Right lobe of liver (tissue), 6 donors: ENCODE measurements around the gene TENM4. TPM values are rescaled to one million over a fixed set of nuclear protein-coding genes. Genes with fewer than 3 reads are reported as not detected.

Source experiments
- ATAC-seq, 4 donors: fragments of 200-7000 bp; cut with Tn5 transposase; one replicate each; pipeline ENCODE4 v1.9.1; 2020; ENCODE audit warnings: mild to moderate bottlenecking in 4 of 4, moderate library complexity in 4 of 4
- DNase-seq, 3 donors: peaks; one replicate each; pipeline ENCODE4 v3.0.0-alpha.2; 2020
- H3K27ac ChIP-seq, 3 donors: fragments of 200-600 bp; one replicate each; pipeline ENCODE4 v1.8.0; 2022
- H3K27me3 ChIP-seq, 2 donors: fragments of 200-600 bp; one replicate each; pipeline ENCODE4 v1.8.0; 2022
- H3K36me3 ChIP-seq, 4 donors: fragments of 200-600 bp; sonication (generic) in 1 of 4; one replicate each; pipeline versions ENCODE4 v1.5.1 to v1.8.0; 2017 to 2022; ENCODE audit warnings: control low read depth in 1 of 4
- H3K4me1 ChIP-seq, 4 donors: fragments of 200-600 bp; sonication (generic) in 1 of 4; one replicate each; pipeline versions ENCODE4 v1.5.1 to v1.8.0; 2017 to 2022; ENCODE audit warnings: control low read depth in 1 of 4
- H3K4me3 ChIP-seq, 3 donors: fragments of 200-600 bp; one replicate each; pipeline ENCODE4 v1.8.0; 2022
- H3K9me3 ChIP-seq, 4 donors: fragments of 200-600 bp; sonication (generic) in 1 of 4; one replicate each; pipeline versions ENCODE4 v1.5.1 to v1.8.0; 2017 to 2022; ENCODE audit warnings: control low read depth in 1 of 4
- POLR2A ChIP-seq: fragments of 450-650 bp; IDR thresholded peaks from one replicate; pipeline ENCODE4 v1.6.1; 2017; ENCODE audit warnings: antibody characterized with exemption, mild to moderate bottlenecking
- WGBS: methylation state at CpG from one replicate; pipeline ENCODE4 v1.1.6; 2018; ENCODE audit warnings: low coverage, low lambda C conversion rate; ENCODE audit not compliant: insufficient coverage; ENCODE audit errors: missing lambda C conversion rate; 5-methylcytosine and 5-hydroxymethylcytosine counted together
- intact Hi-C, 2 donors: fragments of 100-400 bp; cut with DNase I; formaldehyde crosslinking; loops; one replicate each; pipeline versions ENCODE4 v1.11.2 to v1.14.1; 2022
- total RNA-seq, 6 experiments: library from RNA; depleted of rRNA in 2 of 6; stranded (reverse); fragments of >200 nt in 2 of 6; fragmentation: NEBNext Ultra II Directional in 3 of 6; extraction: Animal tissue kit (Norgen Biotek cat#: 25700) in 3 of 6; gene quantifications; one replicate each; pipeline versions ENCODE4 v1.1.0 to v1.2.4, GENCODE V29; 2016 to 2023
- TF ChIP-seq, protein P1 (sequence below), 4 donors: fragments of 200-600 bp in 3 of 4; fragments of 450-650 bp in 1 of 4; IDR thresholded peaks; one replicate each; pipeline versions ENCODE4 v1.5.1 to v1.8.0; 2016 to 2022; ENCODE audit warnings: antibody characterized with exemption in 4 of 4, mild to moderate bottlenecking in 2 of 4
- donor health status: DM: no; HTN: yes; CAD: no.
- donor health status: DM: no; HTN: no; CAD: no.
- donor health status: DM: no; HTN: no; CAD: no.
- donor health status: DM: no; HTN: yes; CAD: no.
- donor health status: DM: no; HTN: yes; CAD: no.

The TENM4 gene
- total RNA-seq, 6 experiments from 2014 or later: 0.04 to 0.58 (median 0.14) TPM; not detected in 2

DNA sequence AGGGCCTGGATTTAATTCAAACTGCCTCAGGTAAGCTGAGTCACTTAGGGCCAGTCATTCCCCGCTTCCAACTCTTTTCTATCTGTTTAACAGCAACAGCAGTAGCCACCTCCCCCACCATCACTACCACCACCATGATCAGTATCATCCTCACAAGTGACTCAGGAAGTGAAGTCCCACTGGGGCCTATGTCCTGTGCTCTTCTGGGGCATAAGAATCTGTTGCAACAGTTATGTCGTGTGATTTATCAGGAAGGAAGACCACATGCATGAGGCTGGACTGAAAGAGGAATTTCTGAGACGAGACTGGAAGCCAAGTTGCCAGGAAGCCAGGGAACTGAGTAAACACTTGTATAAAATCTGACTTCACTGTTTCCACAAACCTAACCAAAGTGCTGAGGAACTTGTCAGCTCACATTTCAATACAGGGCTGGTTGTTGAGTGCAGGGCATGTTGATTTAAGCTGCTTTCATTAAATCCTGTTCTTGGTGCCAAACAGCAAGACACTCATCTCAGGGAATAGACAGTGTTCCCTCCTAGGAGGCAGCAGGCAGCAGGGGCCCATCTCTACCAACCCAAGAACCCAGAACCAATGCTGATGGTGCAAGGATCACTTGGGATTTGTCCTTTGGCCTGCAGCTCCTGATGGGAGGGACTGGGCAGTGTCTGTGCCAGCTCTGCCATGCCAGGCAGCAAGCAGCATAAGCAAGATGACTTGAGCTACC, 639.5 kb downstream of the TENM4 start:
- Histone ChIP-seq H3K9me3 (no peaks in the 10 kb centered on the region), H3K27me3 (no peaks in the 10 kb centered on the region), H3K4me1 (no peaks in the 10 kb centered on the region), H3K36me3 (no peaks in the 10 kb centered on the region), H3K27ac (peak overlapping the region; percentile 25 to 61 (median 27)), H3K4me3 (no peak overlapping the region)
- TF ChIP-seq, protein P1, sequence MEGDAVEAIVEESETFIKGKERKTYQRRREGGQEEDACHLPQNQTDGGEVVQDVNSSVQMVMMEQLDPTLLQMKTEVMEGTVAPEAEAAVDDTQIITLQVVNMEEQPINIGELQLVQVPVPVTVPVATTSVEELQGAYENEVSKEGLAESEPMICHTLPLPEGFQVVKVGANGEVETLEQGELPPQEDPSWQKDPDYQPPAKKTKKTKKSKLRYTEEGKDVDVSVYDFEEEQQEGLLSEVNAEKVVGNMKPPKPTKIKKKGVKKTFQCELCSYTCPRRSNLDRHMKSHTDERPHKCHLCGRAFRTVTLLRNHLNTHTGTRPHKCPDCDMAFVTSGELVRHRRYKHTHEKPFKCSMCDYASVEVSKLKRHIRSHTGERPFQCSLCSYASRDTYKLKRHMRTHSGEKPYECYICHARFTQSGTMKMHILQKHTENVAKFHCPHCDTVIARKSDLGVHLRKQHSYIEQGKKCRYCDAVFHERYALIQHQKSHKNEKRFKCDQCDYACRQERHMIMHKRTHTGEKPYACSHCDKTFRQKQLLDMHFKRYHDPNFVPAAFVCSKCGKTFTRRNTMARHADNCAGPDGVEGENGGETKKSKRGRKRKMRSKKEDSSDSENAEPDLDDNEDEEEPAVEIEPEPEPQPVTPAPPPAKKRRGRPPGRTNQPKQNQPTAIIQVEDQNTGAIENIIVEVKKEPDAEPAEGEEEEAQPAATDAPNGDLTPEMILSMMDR (IDR thresholded peaks at IDR 0.05): no peak
- no peak for TF ChIP-seq POLR2A
- 46% methylated on average over 3 of the region's 3 CpGs for WGBS
- DNase-seq: no peak
- peak; percentile 34 to 61 (median 54) for ATAC-seq
- intact Hi-C loops: no loop called here

DNA sequence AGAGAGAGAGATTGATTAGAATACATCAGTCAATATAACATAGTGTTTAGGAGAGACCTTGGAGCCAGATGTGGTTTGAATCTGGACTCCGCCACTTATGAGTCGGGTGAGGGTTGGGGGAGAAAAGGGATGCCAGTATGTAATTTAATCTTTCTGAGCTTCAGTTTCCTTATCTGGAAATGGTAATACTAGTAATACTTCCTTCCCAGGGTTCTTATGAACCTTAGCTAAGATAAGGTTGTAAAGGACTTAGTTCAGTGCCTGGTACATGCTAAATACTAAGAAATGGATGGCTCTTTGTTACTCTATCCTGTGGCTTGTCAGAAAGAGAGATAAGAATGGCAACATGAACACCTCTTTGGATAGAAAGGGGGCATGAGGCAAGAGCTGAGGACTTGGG, 640.1 kb downstream of the TENM4 start:
- Histone ChIP-seq H3K9me3 (no peaks in the 10 kb centered on the region), H3K27ac (peak overlapping the region in 1 of 3 donors; percentile 27), H3K4me1 (no peaks in the 10 kb centered on the region), H3K27me3 (no peaks in the 10 kb centered on the region), H3K36me3 (no peaks in the 10 kb centered on the region), H3K4me3 (no peak overlapping the region)
- intact Hi-C loops: no loop called here
- WGBS: no CpG with 5 or more reads among the region's 2 CpGs
- TF ChIP-seq POLR2A: no peak
- TF ChIP-seq, protein P1 (IDR thresholded peaks at IDR 0.05): no peak
- DNase-seq (no peak), ATAC-seq (no peak)

DNA sequence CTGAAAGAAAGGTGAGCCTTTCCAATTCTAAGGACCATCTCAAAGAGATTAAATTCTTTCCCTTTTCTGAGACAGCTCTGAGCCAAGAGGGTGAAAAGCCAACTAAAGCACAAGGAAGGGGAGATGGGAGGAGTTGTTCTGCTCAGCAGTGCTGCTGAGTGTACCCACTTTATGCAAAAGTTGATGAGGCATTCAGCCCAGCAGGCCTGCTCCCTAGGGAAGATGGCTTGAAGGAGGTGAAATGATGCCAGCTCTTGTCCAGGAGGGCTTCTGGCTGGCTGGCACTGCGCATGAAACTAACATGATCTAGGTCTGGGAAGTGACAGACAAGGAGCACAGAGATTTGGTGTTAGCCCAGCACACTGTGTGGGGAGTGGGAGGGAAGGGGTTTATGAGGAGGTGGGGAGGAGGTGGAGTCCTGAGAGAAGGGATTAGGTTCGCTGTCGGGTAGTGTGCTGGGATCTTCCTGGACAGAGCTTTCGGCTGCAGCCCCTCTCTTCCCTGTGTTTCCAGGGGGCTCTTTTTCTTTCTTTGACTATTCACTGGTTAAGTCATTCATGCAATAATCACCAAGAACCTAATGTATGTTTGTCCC, 640.6 kb downstream of the TENM4 start:
- WGBS: 52% methylated on average over 3 of the region's 4 CpGs
- H3K36me3 ChIP-seq: no peaks in the 10 kb centered on the region
- H3K9me3 ChIP-seq: no peaks in the 10 kb centered on the region
- H3K27ac ChIP-seq: no peak overlapping the region
- ATAC-seq (no peak), DNase-seq (no peak)
- no peaks in the 10 kb centered on the region for H3K27me3 ChIP-seq
- intact Hi-C loops: no loop called here
- no peak overlapping the region for H3K4me3 ChIP-seq
- TF ChIP-seq, protein P1 (IDR thresholded peaks at IDR 0.05): no peak
- TF ChIP-seq POLR2A: no peak
- no peaks in the 10 kb centered on the region for H3K4me1 ChIP-seq

DNA sequence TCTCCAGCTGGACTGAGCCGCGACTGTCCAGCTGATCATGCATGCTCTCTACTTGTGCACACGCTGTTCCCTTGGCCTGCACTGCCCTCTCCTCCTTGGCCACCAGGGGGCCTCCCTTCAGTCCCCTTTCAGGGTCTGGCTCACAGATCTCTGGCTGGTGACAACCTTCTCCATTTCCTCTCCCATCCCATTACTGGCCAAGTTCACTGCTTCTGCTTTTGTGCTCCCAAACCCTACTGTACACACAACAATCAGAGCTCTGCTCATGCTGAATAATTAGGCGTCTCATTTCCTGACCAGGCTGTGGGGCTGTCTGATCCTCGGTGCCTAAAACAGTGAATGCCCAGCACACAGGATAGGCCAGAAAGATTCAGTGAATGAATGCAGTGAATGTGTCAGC, 642.2 kb downstream of the TENM4 start:
- WGBS: 41% methylated on average over 5 of the region's 5 CpGs
- H3K9me3 ChIP-seq: no peaks in the 10 kb centered on the region
- intact Hi-C loops: no loop called here

More for the DNA sequence above, 642.2 kb downstream of the TENM4 start:
- TF ChIP-seq, protein P1 (IDR thresholded peaks at IDR 0.05): peak; percentile 69 to 83 (median 76)
- no peak for TF ChIP-seq POLR2A
- Histone ChIP-seq H3K27ac (no peak overlapping the region), H3K36me3 (no peaks in the 10 kb centered on the region), H3K4me3 (no peak overlapping the region), H3K4me1 (no peaks in the 10 kb centered on the region), H3K27me3 (no peaks in the 10 kb centered on the region)
- peak; percentile 66 to 73 (median 71) for DNase-seq
- peak; percentile 87 to 93 (median 90) for ATAC-seq
